Sigmoid colon (tissue), 7 donors: ENCODE data around the gene DYNLT2B. TPM values are rescaled to one million over a fixed set of nuclear protein-coding genes. Genes with fewer than 3 reads are reported as not detected.
"Not testable (repeated sequence)": the region's sequence is repeated elsewhere in the genome, so short reads cannot be mapped to it uniquely, and the experiment has no call there.

ENCODE experiments used
- DNase-seq: peaks from one replicate; pipeline ENCODE4 v3.0.0-alpha.2; 2019
- H3K27ac ChIP-seq, 4 donors: fragments of 200-600 bp; sonication (generic); one replicate each; pipeline ENCODE4 v1.5.1; 2016 to 2019; ENCODE audit warnings: mild to moderate bottlenecking in 1 of 4
- H3K27me3 ChIP-seq, 3 donors: fragments of 200-600 bp; sonication (generic); one replicate each; pipeline ENCODE4 v1.5.1; 2019; ENCODE audit warnings: mild to moderate bottlenecking in 1 of 3
- H3K36me3 ChIP-seq, 4 donors: fragments of 200-600 bp; sonication (generic); one replicate each; pipeline ENCODE4 v1.5.1; 2016 to 2019
- H3K4me1 ChIP-seq, 4 donors: fragments of 200-600 bp; sonication (generic); one replicate each; pipeline ENCODE4 v1.5.1; 2017 to 2019
- H3K4me3 ChIP-seq, 4 donors: fragments of 200-600 bp; sonication (generic); one replicate each; pipeline ENCODE4 v1.5.1; 2017 to 2019; ENCODE audit warnings: mild to moderate bottlenecking in 2 of 4, moderate library complexity in 1 of 4
- H3K9me3 ChIP-seq, 4 donors: fragments of 200-600 bp in 3 of 4; sonication (generic) in 3 of 4; one replicate each; pipeline versions ENCODE4 v1.5.1 to v1.6.1; 2013 to 2019
- CTCF ChIP-seq, 4 experiments: fragments of 450-650 bp in 3 of 4; fragments of 200-600 bp in 1 of 4; IDR thresholded peaks; one replicate each; pipeline ENCODE4 v1.5.1; 2016 to 2019; ENCODE audit warnings: antibody characterized with exemption in 4 of 4, mild to moderate bottlenecking in 3 of 4, moderate library complexity in 2 of 4
- EP300 ChIP-seq, 4 donors: sonication (generic); formaldehyde crosslinking; IDR thresholded peaks; one replicate each; pipeline ENCODE4 v1.6.1; 2017; ENCODE audit warnings: antibody characterized with exemption in 4 of 4
- POLR2A ChIP-seq, 2 donors: fragments of 450-650 bp; IDR thresholded peaks; one replicate each; pipeline ENCODE4 v1.6.1; 2016; ENCODE audit warnings: antibody characterized with exemption in 2 of 2, mild to moderate bottlenecking in 2 of 2, moderate library complexity in 2 of 2
- POLR2AphosphoS5 ChIP-seq, 4 donors: sonication (generic); formaldehyde crosslinking; IDR thresholded peaks; one replicate each; pipeline ENCODE4 v1.6.1; 2017; ENCODE audit warnings: antibody characterized with exemption in 4 of 4
- WGBS, 2 donors: extraction: QIAGEN DNeasy Blood & Tissue Kit; methylation state at CpG; one replicate each; pipeline ENCODE4 v1.1.7; 2013; 5-methylcytosine and 5-hydroxymethylcytosine counted together
- intact Hi-C: fragments of 100-400 bp; cut with DNase I; formaldehyde crosslinking; loops from one replicate; pipeline ENCODE4 v1.15.1; 2023
- polyA plus RNA-seq, 3 donors: library from polyadenylated mRNA; stranded (reverse); fragments of 200-250 nt; gene quantifications; one replicate each; pipeline ENCODE4 v1.2.3, GENCODE V29; 2013
- total RNA-seq, 4 donors: library from RNA; depleted of rRNA; stranded (reverse); fragments of >200 nt; gene quantifications; one replicate each; pipeline ENCODE4 v1.1.0, GENCODE V29; 2016
- donor health status: healthy with polysubstance abuse.
- donor health status: Bipolar disorder and iron deficiency.
- donor health status: healthy.

The DYNLT2B gene
- total and polyA plus RNA-seq, 7 donors: 3.9 to 17.8 (median 11.5) TPM

GRCh38 chr3:196314597-196314996, 3.4 kb downstream of the DYNLT2B start:
- intact Hi-C loops: loop anchor here (2.0 kb wide), 1 partner anchor 26 kb away; no protein-coding TSS in a partner anchor
- TF ChIP-seq EP300 (IDR thresholded peaks at IDR 0.05) (no peak), POLR2A (IDR thresholded peaks at IDR 0.05) (no peak), POLR2AphosphoS5 (IDR thresholded peaks at IDR 0.05) (no peak), CTCF (IDR thresholded peaks at IDR 0.05) (no peak)
- no peak for DNase-seq
- Histone ChIP-seq H3K27ac (no peak overlapping the region), H3K27me3 (no peaks in the 10 kb centered on the region), H3K4me1 (no peaks in the 10 kb centered on the region), H3K9me3 (no peaks in the 10 kb centered on the region), H3K4me3 (no peak overlapping the region), H3K36me3 (peaks cover 0 to 5% (median 0%) of the 10 kb centered on the region in 4 donors)
- WGBS, 2 donors: 94% methylated on average over 3 of the region's 3 CpGs

GRCh38 chr3:196314086-196314485, 4.0 kb downstream of the DYNLT2B start:
- DNase-seq, H3K9me3 ChIP-seq: not testable (repeated sequence)
- intact Hi-C loops: loop anchor here (2.0 kb wide), 1 partner anchor 25 kb away; no protein-coding TSS in a partner anchor

GRCh38 chr3:196302960-196303359, 15.1 kb downstream of the DYNLT2B start:
- H3K27ac ChIP-seq, intact Hi-C loops, H3K4me3 ChIP-seq, DNase-seq, H3K27me3 ChIP-seq, H3K9me3 ChIP-seq, H3K4me1 ChIP-seq: not testable (repeated sequence)
- WGBS, 2 donors: 86 to 92% methylated on average over 8 of the region's 8 CpGs
- H3K36me3 ChIP-seq: peaks cover 0 to 11% (median 0%) of the 10 kb centered on the region in 4 donors

More at GRCh38 chr3:196314086-196314485, 4.0 kb downstream of the DYNLT2B start:
- 90% methylated on average over 7 of the region's 7 CpGs for WGBS, 2 donors
- H3K4me3 ChIP-seq, H3K36me3 ChIP-seq, H3K27me3 ChIP-seq, H3K27ac ChIP-seq, H3K4me1 ChIP-seq: not testable (repeated sequence)

GRCh38 chr3:196302551-196302950, 15.5 kb downstream of the DYNLT2B start:
- H3K27ac ChIP-seq, H3K9me3 ChIP-seq, H3K4me3 ChIP-seq, intact Hi-C loops, H3K27me3 ChIP-seq, DNase-seq, H3K4me1 ChIP-seq: not testable (repeated sequence)
- H3K36me3 ChIP-seq: peaks cover 0 to 11% (median 0%) of the 10 kb centered on the region in 4 donors
- WGBS, 2 donors: 81 to 89% methylated on average over 7 of the region's 10 CpGs

GRCh38 chr3:196298521-196298920, 19.5 kb downstream of the DYNLT2B start:
- Histone ChIP-seq H3K27me3 (no peaks in the 10 kb centered on the region), H3K4me3 (no peak overlapping the region), H3K9me3 (no peaks in the 10 kb centered on the region), H3K36me3 (peaks cover 0 to 8% (median 0%) of the 10 kb centered on the region in 4 donors), H3K27ac (no peak overlapping the region), H3K4me1 (no peaks in the 10 kb centered on the region)
- intact Hi-C loops: no loop called here
- 98 to 99% methylated on average over 2 of the region's 2 CpGs for WGBS, 2 donors
- DNase-seq: no peak
- TF ChIP-seq POLR2AphosphoS5 (IDR thresholded peaks at IDR 0.05): no peak
- TF ChIP-seq POLR2A (IDR thresholded peaks at IDR 0.05): no peak
- no peak for TF ChIP-seq EP300 (IDR thresholded peaks at IDR 0.05)
- no peak for TF ChIP-seq CTCF (IDR thresholded peaks at IDR 0.05)

GRCh38 chr3:196292286-196292923, 25.6 kb downstream of the DYNLT2B start:
- H3K36me3 ChIP-seq: no peaks in the 10 kb centered on the region
- H3K9me3 ChIP-seq: no peaks in the 10 kb centered on the region
- no peak for DNase-seq
- H3K27me3 ChIP-seq: no peaks in the 10 kb centered on the region
- peaks cover 0 to 6% (median 5%) of the 10 kb centered on the region in 4 donors for H3K4me1 ChIP-seq
- intact Hi-C loops: no loop called here
- H3K4me3 ChIP-seq: no peak overlapping the region
- 80 to 85% methylated on average over 5 of the region's 5 CpGs for WGBS, 2 donors
- H3K27ac ChIP-seq: no peak overlapping the region
- TF ChIP-seq POLR2AphosphoS5 (IDR thresholded peaks at IDR 0.05): no peak
- no peak for TF ChIP-seq POLR2A (IDR thresholded peaks at IDR 0.05)
- TF ChIP-seq EP300 (IDR thresholded peaks at IDR 0.05): no peak

GRCh38 chr3:196288141-196288460, 29.9 kb downstream of the DYNLT2B start:
- Histone ChIP-seq H3K27me3 (no peaks in the 10 kb centered on the region), H3K4me1 (peaks cover 0 to 39% (median 31%) of the 10 kb centered on the region in 4 donors), H3K4me3 (peak overlapping the region; percentile 68 to 91 (median 80)), H3K9me3 (no peaks in the 10 kb centered on the region), H3K36me3 (no peaks in the 10 kb centered on the region), H3K27ac (peak overlapping the region; percentile 85 to 94 (median 91))
- intact Hi-C loops: loop anchor here (2.0 kb wide), 1 partner anchor 27 kb away; no protein-coding TSS in a partner anchor
- no peak for DNase-seq
- TF ChIP-seq POLR2A (IDR thresholded peaks at IDR 0.05) (no peak), EP300 (IDR thresholded peaks at IDR 0.05) (no peak), CTCF (IDR thresholded peaks at IDR 0.05) (no peak), POLR2AphosphoS5 (IDR thresholded peaks at IDR 0.05) (no peak)
- WGBS, 2 donors: 0 to 1% methylated on average over 17 of the region's 17 CpGs
